ENCODE measurements around the gene MYO5B.
A peak's percentile ranks its signal among the peaks of the same experiment; 100 is the strongest.
"Not testable (repeated sequence)": the region's sequence is repeated elsewhere in the genome, so short reads cannot be mapped to it uniquely, and the experiment has no call there.

Gene MYO5B

GRCh38 chr18:49910019-49910418 is 284.9 kb downstream of the MYO5B start:
- DNase-seq, result no peak

GRCh38 chr18:49907346-49907929 is 287.5 kb downstream of the MYO5B start:
- no peak for DNase-seq

- DNase-seq, result no peak
These were observed 289.2 kb downstream of the MYO5B start for GRCh38 chr18:49905771-49906170.

GRCh38 chr18:49904871-49905555 is 289.9 kb downstream of the MYO5B start:
- DNase-seq, result peak; percentile 14

GRCh38 chr18:49901862-49902340 is 293.0 kb downstream of the MYO5B start:
- DNase-seq, result peak; percentile 56

GRCh38 chr18:49899657-49900330 is 295.2 kb downstream of the MYO5B start:
- no peak for DNase-seq

GRCh38 chr18:49898421-49898820 is 296.5 kb downstream of the MYO5B start:
- peak; percentile 7 for DNase-seq

- no peak for DNase-seq
These were observed 300.3 kb downstream of the MYO5B start for GRCh38 chr18:49894517-49895226.

GRCh38 chr18:49893036-49893435 is 301.9 kb downstream of the MYO5B start:
- no peak for DNase-seq

GRCh38 chr18:49892148-49892924 is 302.6 kb downstream of the MYO5B start:
- peak; percentile 33 for DNase-seq

- no peak for DNase-seq
These were observed 304.9 kb downstream of the MYO5B start for GRCh38 chr18:49890041-49890440.

- DNase-seq, result not testable (repeated sequence)
These were observed 305.4 kb downstream of the MYO5B start for GRCh38 chr18:49889552-49889951.

GRCh38 chr18:49886891-49887764 is 307.8 kb downstream of the MYO5B start:
- DNase-seq, result peak; percentile 79

GRCh38 chr18:49884959-49885358 is 310.0 kb downstream of the MYO5B start:
- no peak for DNase-seq

- no peak for DNase-seq
These were observed 310.5 kb downstream of the MYO5B start for GRCh38 chr18:49884465-49884864.

GRCh38 chr18:49880661-49881060 is 314.3 kb downstream of the MYO5B start:
- DNase-seq, result peak; percentile 90

- no peak for DNase-seq
These were observed 315.7 kb downstream of the MYO5B start for GRCh38 chr18:49879271-49879580.

GRCh38 chr18:49878567-49879270 is 316.2 kb downstream of the MYO5B start:
- DNase-seq, result peak; percentile 85

GRCh38 chr18:49878015-49878414 is 316.9 kb downstream of the MYO5B start:
- no peak for DNase-seq

- no peak for DNase-seq
These were observed 318.4 kb downstream of the MYO5B start for GRCh38 chr18:49876536-49876935.

GRCh38 chr18:49875783-49876182 is 319.2 kb downstream of the MYO5B start:
- no peak for DNase-seq

All from NCI-H226 (cell line).